Endodermal cell (in vitro differentiated cells): ENCODE data around the gene WDR54. TPM values are rescaled to one million over a fixed set of nuclear protein-coding genes. Genes with fewer than 3 reads are reported as not detected.

Experiments
- DNase-seq: peaks from one replicate; pipeline ENCODE4 v3.0.0-alpha.2; 2017
- H3K27ac ChIP-seq: 2 replicates; pipeline ENCODE4 v1.5.1; 2013; ENCODE audit warnings: mild to moderate bottlenecking, low read depth, low read length, moderate library complexity
- H3K27me3 ChIP-seq: 2 replicates; pipeline ENCODE4 v1.6.1; 2013; ENCODE audit warnings: mild to moderate bottlenecking, low read length, moderate library complexity; ENCODE audit not compliant: insufficient read depth, control insufficient read depth, poor library complexity, severe bottlenecking
- H3K36me3 ChIP-seq: 2 replicates; pipeline ENCODE4 v1.7.0; 2013; ENCODE audit warnings: mild to moderate bottlenecking, low read length, moderate library complexity; ENCODE audit not compliant: control insufficient read depth, insufficient read depth
- H3K4me1 ChIP-seq: one replicate; pipeline ENCODE4 v1.7.0; 2013; ENCODE audit warnings: low read length; ENCODE audit not compliant: control insufficient read depth, insufficient read depth
- H3K4me3 ChIP-seq: 2 replicates; pipeline ENCODE4 v1.5.1; 2013; ENCODE audit warnings: mild to moderate bottlenecking, low read length, moderate library complexity
- H3K9ac ChIP-seq: 2 replicates; pipeline ENCODE4 v1.6.1; 2013; ENCODE audit warnings: mild to moderate bottlenecking, low read length, moderate library complexity; ENCODE audit not compliant: poor library complexity, severe bottlenecking; ENCODE audit errors: extremely low read depth
- H3K9me3 ChIP-seq: 2 replicates; pipeline ENCODE4 v1.6.1; 2013; ENCODE audit warnings: mild to moderate bottlenecking, low read length, moderate library complexity; ENCODE audit not compliant: control insufficient read depth
- H3K27ac Mint-ChIP-seq: 2 replicates; pipeline ENCODE4 v1.8.0; 2020; ENCODE audit warnings: mixed read lengths
- H3K27me3 Mint-ChIP-seq: 2 replicates; pipeline ENCODE4 v1.8.0; 2021; ENCODE audit warnings: mild to moderate bottlenecking, mixed read lengths; ENCODE audit not compliant: insufficient read depth
- H3K36me3 Mint-ChIP-seq: 2 replicates; pipeline ENCODE4 v1.8.0; 2020; ENCODE audit warnings: low read depth, mixed read lengths
- H3K4me1 Mint-ChIP-seq: 2 replicates; pipeline ENCODE4 v1.8.0; 2020; ENCODE audit warnings: mixed read lengths
- H3K4me3 Mint-ChIP-seq: 2 replicates; pipeline ENCODE4 v1.8.0; 2020; ENCODE audit warnings: mild to moderate bottlenecking, moderate library complexity, mixed read lengths
- H3K9me3 Mint-ChIP-seq: 2 replicates; pipeline ENCODE4 v1.8.0; 2020; ENCODE audit warnings: mild to moderate bottlenecking, mixed read lengths
- CTCF ChIP-seq: fragments of 200-600 bp; sonication (generic); conservative IDR thresholded peaks from 2 replicates; pipeline ENCODE4 v1.5.0; 2021; ENCODE audit warnings: antibody characterized with exemption, mild to moderate bottlenecking
- WGBS, 2 experiments: methylation state at CpG; one replicate each; pipeline versions ENCODE4 v1.1.5 to v1.1.7; 2013; ENCODE audit warnings: missing lambda C conversion rate in 2 of 2, mixed read lengths in 1 of 2; ENCODE audit not compliant: insufficient coverage in 1 of 2, insufficient read length in 1 of 2; 5-methylcytosine and 5-hydroxymethylcytosine counted together
- total RNA-seq, 2 donors: library from RNA; stranded (reverse); fragmentation: NEBNext Ultra II Directional in 1 of 2; extraction: Animal tissue kit (Norgen Biotek cat#: 25700) in 1 of 2; gene quantifications; 2 replicates in 1 of 2; 3 replicates in 1 of 2; pipeline ENCODE4 v1.2.1, GENCODE V29; 2021

Gene WDR54
- total RNA-seq, 2 donors from 2014 or later, result 43.1 to 69.4 TPM

DNA sequence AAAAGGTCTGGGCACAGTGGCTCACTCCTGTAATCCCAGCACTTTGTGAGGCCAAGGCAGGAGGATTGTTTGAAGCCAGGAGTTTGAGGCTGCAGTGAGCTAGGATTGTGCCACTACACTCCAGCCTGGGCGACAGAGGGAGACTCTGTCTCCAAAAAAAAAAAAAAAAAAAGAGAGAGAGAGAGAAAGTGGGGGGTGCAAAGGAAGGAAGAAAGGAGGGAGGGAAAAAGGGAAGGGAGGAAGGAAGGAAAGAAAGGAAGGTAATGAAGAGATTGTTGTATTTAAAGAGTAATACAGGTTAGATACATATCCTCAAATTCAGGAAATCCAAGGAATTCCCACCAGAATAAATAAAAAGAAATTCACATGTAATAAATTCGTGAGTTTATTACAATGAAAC lies 19.6 kb upstream of the WDR54 start:
- H3K4me3 ChIP-seq, result no peak overlapping the region
- H3K27me3 ChIP-seq, result no peaks in the 10 kb centered on the region
- DNase-seq, result no peak
- no peaks in the 10 kb centered on the region for H3K9me3 ChIP-seq
- H3K9ac ChIP-seq, result no peak overlapping the region
- no peaks in the 10 kb centered on the region for H3K4me1 ChIP-seq
- Mint-ChIP-seq H3K9me3 (no peaks in the 10 kb centered on the region), H3K27me3 (peaks cover under 1% of the 10 kb centered on the region), H3K4me3 (no peak overlapping the region), H3K4me1 (no peaks in the 10 kb centered on the region), H3K27ac (no peak overlapping the region), H3K36me3 (no peaks in the 10 kb centered on the region)
- no peak for TF ChIP-seq CTCF
- 79% methylated on average over 1 of the region's 2 CpGs; no CpG with 5 or more reads in 1 of the 2 experiments for WGBS, 2 experiments
- H3K27ac ChIP-seq, result no peak overlapping the region
- H3K36me3 ChIP-seq, result no peaks in the 10 kb centered on the region

DNA sequence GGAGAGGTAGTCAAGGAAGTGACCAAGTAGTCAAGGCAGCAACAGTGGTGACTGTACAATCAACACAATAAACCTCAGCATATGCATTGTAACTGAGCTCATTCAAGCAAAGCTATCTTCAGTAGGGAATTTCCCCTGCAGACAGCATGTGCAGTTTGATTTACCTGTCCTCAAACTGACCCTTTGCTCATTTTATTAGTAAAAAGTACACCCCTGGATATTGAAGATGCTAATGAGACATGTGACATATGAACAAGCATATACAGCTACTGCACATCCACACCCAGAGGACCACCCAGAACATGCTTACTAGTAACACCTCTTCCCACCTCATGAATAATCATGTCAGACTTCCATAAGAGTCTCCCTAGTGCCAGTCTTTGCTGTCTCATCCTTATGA lies 15.5 kb upstream of the WDR54 start:
- no peak overlapping the region for H3K27ac ChIP-seq
- no peaks in the 10 kb centered on the region for H3K36me3 Mint-ChIP-seq
- H3K9me3 Mint-ChIP-seq, result peaks cover 1% of the 10 kb centered on the region
- H3K27ac Mint-ChIP-seq, result no peak overlapping the region
- peaks cover 20% of the 10 kb centered on the region for H3K27me3 Mint-ChIP-seq
- no peak overlapping the region for H3K9ac ChIP-seq
- no peaks in the 10 kb centered on the region for H3K9me3 ChIP-seq
- DNase-seq, result no peak
- H3K27me3 ChIP-seq, result no peaks in the 10 kb centered on the region
- H3K36me3 ChIP-seq, result no peaks in the 10 kb centered on the region
- H3K4me3 ChIP-seq, result no peak overlapping the region
- no peak for TF ChIP-seq CTCF
- H3K4me1 ChIP-seq, result no peaks in the 10 kb centered on the region
- no peaks in the 10 kb centered on the region for H3K4me1 Mint-ChIP-seq
- no peak overlapping the region for H3K4me3 Mint-ChIP-seq

- H3K4me3 ChIP-seq, result no peak overlapping the region
- Mint-ChIP-seq H3K27me3 (peaks cover 24% of the 10 kb centered on the region), H3K36me3 (no peaks in the 10 kb centered on the region), H3K27ac (no peak overlapping the region), H3K4me1 (peaks cover 5% of the 10 kb centered on the region), H3K9me3 (peaks cover 1% of the 10 kb centered on the region), H3K4me3 (no peak overlapping the region)
- H3K4me1 ChIP-seq, result no peaks in the 10 kb centered on the region
- no peak for DNase-seq
- WGBS, 2 experiments, result 93 to 100% methylated on average over 3 to 5 of the region's 5 CpGs
- H3K9me3 ChIP-seq, result no peaks in the 10 kb centered on the region
- H3K9ac ChIP-seq, result no peak overlapping the region
- no peaks in the 10 kb centered on the region for H3K27me3 ChIP-seq
- H3K27ac ChIP-seq, result no peak overlapping the region
- no peak for TF ChIP-seq CTCF
- H3K36me3 ChIP-seq, result no peaks in the 10 kb centered on the region
Observed at GRCh38 chr2:74407682-74408081, 13.8 kb upstream of the WDR54 start.
